A673 (cell line): ENCODE results near the gene RSAD2. TPM values are rescaled to one million over a fixed set of nuclear protein-coding genes. Genes with fewer than 3 reads are reported as not detected.

ENCODE experiments used
- BruUV-seq: library from RNA; stranded (reverse); fragments of 400-500 nt; replicated peaks from 2 replicates; lab custom pipeline; 2021; lab: Mats Ljungman, UMichigan
- CTCF ChIA-PET: fragments of 300-600 bp; sonication (Branson Sonifier 250); formaldehyde crosslinking; loops from one replicate; lab custom pipeline; 2022; ENCODE audit warnings: antibody characterized with exemption; lab: Charles Lee
- POLR2A ChIA-PET: fragments of 300-600 bp; sonication (Branson Sonifier 250); formaldehyde crosslinking; loops from one replicate; lab custom pipeline; 2022; ENCODE audit warnings: antibody characterized with exemption; ENCODE audit not compliant: low non-redundant PET; lab: Charles Lee
- DNase-seq: peaks from one replicate; pipeline ENCODE4 v3.0.0-alpha.2; 2015; ENCODE audit warnings: low spot score
- H3K27ac ChIP-seq: fragments of 200-600 bp; sonication (generic); 2 replicates; pipeline ENCODE4 v1.5.1; 2016; ENCODE audit warnings: mixed run types, low read depth, mild to moderate bottlenecking, mixed read lengths, antibody characterized with exemption, low read length; ENCODE audit not compliant: poor library complexity, severe bottlenecking
- H3K27me3 ChIP-seq: fragments of 200-600 bp; sonication (generic); replicated peaks from 2 replicates; pipeline ENCODE4 v1.6.1; 2017; ENCODE audit warnings: mixed run types, low read depth, mild to moderate bottlenecking, mixed read lengths, antibody characterized with exemption, low read length; ENCODE audit not compliant: insufficient read depth, poor library complexity
- H3K36me3 ChIP-seq: fragments of 200-600 bp; sonication (generic); 2 replicates; pipeline ENCODE4 v1.6.1; 2016; ENCODE audit warnings: mixed run types, mild to moderate bottlenecking, mixed read lengths, antibody characterized with exemption, low read length; ENCODE audit not compliant: insufficient read depth, poor library complexity, severe bottlenecking
- H3K4me1 ChIP-seq: fragments of 200-600 bp; sonication (generic); 2 replicates; pipeline ENCODE4 v1.6.1; 2017; ENCODE audit warnings: mixed run types, mild to moderate bottlenecking, mixed read lengths, antibody characterized with exemption, low read length; ENCODE audit not compliant: insufficient read depth, poor library complexity, severe bottlenecking
- H3K4me3 ChIP-seq: fragments of 200-600 bp; sonication (generic); 2 replicates; pipeline ENCODE4 v1.5.1; 2016; ENCODE audit warnings: low read depth, mixed run types, mild to moderate bottlenecking, mixed read lengths, low read length; ENCODE audit not compliant: poor library complexity, severe bottlenecking
- H3K9me3 ChIP-seq: fragments of 200-600 bp; sonication (generic); 2 replicates; pipeline ENCODE4 v1.6.1; 2016; ENCODE audit warnings: mixed run types, low read depth, mild to moderate bottlenecking, mixed read lengths, antibody characterized with exemption, low read length; ENCODE audit not compliant: poor library complexity, severe bottlenecking
- EZH2 ChIP-seq: fragments of 200-600 bp; sonication (generic); IDR thresholded peaks from 2 replicates; pipeline ENCODE4 v1.6.1; 2017; ENCODE audit warnings: borderline replicate concordance, low read depth, mild to moderate bottlenecking, mixed read lengths, antibody characterized with exemption, low read length; ENCODE audit not compliant: poor library complexity, severe bottlenecking
- intact Hi-C: fragments of 100-400 bp; cut with micrococcal nuclease; formaldehyde crosslinking; loops from one replicate; pipeline ENCODE4 v1.10.0; 2022; ENCODE audit not compliant: unreplicated experiment
- total RNA-seq: library from RNA; stranded (reverse); gene quantifications from 2 replicates; pipeline ENCODE4 v1.2.3, GENCODE V29; 2021
- TF ChIP-seq, protein P1 (sequence below): fragments of 300-800, 200-600 bp; sonication (generic); conservative IDR thresholded peaks from 2 replicates; pipeline ENCODE4 v1.5.1; 2017; ENCODE audit warnings: low read depth, mild to moderate bottlenecking, antibody characterized with exemption, low read length, moderate library complexity, mixed read lengths

RSAD2 gene
- total RNA-seq, 1 experiment from 2014 or later, result 2.2 TPM

DNA sequence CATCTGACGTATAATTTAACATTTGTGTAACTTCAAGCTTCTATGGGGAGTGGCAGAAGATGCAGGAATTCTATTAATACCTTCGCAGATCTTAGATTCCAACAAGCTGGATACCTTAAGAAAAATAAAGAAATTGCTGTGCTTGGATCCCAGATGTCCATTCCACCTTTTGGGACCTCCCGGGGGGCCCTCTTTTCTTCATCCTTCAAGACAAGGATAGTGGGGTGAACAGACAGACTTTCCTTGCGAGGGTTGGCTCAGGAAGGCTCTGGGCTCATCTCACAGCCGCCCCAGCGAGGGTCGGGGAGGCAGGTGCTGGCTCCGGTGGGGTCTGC is 39.1 kb downstream of the RSAD2 start:
- no peaks in the 10 kb centered on the region for H3K9me3 ChIP-seq
- no peaks in the 10 kb centered on the region for H3K27me3 ChIP-seq
- ChIA-PET CTCF (interaction anchor here (0.7 to 1.0 kb wide), 3 partner anchors 12 to 22 kb away, joined by 4 to 7 read pairs (median 4); no protein-coding TSS in a partner anchor), POLR2A (no interaction called here)
- no peak overlapping the region for H3K4me3 ChIP-seq
- no peak overlapping the region for H3K27ac ChIP-seq
- TF ChIP-seq EZH2, result no peak
- TF ChIP-seq, protein P1, sequence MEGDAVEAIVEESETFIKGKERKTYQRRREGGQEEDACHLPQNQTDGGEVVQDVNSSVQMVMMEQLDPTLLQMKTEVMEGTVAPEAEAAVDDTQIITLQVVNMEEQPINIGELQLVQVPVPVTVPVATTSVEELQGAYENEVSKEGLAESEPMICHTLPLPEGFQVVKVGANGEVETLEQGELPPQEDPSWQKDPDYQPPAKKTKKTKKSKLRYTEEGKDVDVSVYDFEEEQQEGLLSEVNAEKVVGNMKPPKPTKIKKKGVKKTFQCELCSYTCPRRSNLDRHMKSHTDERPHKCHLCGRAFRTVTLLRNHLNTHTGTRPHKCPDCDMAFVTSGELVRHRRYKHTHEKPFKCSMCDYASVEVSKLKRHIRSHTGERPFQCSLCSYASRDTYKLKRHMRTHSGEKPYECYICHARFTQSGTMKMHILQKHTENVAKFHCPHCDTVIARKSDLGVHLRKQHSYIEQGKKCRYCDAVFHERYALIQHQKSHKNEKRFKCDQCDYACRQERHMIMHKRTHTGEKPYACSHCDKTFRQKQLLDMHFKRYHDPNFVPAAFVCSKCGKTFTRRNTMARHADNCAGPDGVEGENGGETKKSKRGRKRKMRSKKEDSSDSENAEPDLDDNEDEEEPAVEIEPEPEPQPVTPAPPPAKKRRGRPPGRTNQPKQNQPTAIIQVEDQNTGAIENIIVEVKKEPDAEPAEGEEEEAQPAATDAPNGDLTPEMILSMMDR, result no peak
- H3K36me3 ChIP-seq, result no peaks in the 10 kb centered on the region
- DNase-seq, result no peak
- intact Hi-C loops, result loop anchor here (5.0 kb wide), 1 partner anchor 111 kb away; no protein-coding TSS in a partner anchor
- no TSS peak for BruUV-seq
- peaks cover 4% of the 10 kb centered on the region for H3K4me1 ChIP-seq

DNA sequence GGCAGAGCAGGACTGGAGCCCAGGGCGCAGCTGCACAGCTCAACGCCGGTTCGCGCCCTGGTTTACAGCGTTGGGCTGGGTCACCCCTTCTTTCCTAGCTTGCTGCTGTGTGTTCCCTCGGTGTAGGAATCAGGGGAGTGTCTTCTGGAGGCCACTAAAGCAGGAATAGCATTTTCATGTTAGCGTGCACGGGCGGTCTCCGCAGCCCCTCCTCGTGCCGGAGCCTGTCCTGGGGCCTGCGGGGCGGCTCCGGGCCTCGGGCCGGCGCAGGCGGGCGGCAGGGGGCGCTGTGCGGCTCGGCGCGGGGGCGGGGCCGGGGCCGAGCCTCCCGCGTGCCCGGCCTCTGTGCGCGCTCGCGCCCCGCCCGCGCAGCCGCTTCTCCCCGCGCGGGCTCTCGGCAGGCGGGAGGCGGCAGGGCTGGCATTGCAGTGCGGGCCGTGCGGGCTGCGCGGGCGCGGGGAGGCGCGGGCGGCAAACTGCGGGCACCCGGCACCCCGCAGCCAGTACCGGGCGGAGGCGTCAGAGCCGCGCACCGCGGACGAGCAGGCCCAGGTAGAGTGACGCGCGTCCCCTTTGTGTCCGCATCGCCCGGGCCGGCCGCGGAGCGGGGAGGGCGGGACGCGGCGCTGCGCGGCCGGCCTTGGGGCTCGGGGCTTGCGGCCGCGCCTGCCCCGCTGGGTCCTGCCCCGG is 39.6 kb downstream of the RSAD2 start, which contains the start of gene RNF144A:
Gene RNF144A, plus strand, starts transcription at position 342 of the 690 bp plus-strand sequence. CDS start 79,515 bp downstream, outside the sequence.
- BruUV-seq, result no TSS peak
- DNase-seq, result peak; percentile 81
- POLR2A ChIA-PET, result no interaction called here

DNA sequence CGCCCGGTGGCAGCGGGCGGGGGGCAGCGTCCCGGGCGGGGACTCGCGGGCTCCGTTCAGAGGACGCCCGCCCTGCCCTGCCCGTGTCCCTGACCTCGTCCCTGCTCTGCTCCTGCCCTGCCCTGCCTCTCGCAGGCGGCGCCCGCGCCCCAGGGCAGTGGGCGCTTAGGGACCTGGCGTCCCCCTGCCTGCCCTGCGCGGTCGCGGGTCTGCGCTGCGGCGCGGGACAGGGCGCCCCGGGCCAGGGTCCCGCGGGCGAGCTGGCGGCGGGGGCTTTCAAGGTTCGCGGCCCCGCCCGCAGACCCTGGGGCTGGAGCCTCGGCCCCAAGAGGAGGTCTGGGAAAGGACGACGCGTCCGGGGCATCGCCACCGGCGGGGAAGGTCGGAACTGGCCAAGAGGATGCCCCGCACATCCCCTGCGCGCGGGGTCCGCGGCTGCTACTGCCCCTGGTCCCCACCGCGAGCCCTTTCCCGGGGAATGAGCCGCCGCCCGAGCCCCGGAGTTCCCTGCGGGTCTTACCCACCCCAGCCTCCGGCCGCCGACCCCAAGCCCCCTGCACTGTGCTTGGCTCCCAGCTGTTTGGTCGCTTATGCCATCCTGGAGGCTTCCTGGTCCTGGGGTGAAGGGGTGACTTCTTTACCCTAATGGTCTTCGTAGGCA is 40.3 kb downstream of the RSAD2 start:
- Histone ChIP-seq H3K4me1 (peaks cover 4% of the 10 kb centered on the region), H3K36me3 (no peaks in the 10 kb centered on the region), H3K27ac (peak overlapping the region; percentile 57), H3K27me3 (no peaks in the 10 kb centered on the region), H3K4me3 (peak overlapping the region; percentile 71), H3K9me3 (no peaks in the 10 kb centered on the region)
- intact Hi-C loops, result loop anchor here (5.0 kb wide), 1 partner anchor 109 kb away; no protein-coding TSS in a partner anchor
- CTCF ChIA-PET, result no interaction called here
- DNase-seq, result no peak
- TF ChIP-seq EZH2, result no peak
- TF ChIP-seq, protein P1, result no peak
- no TSS peak for BruUV-seq
- POLR2A ChIA-PET, result no interaction called here

More for the DNA sequence above, 39.6 kb downstream of the RSAD2 start, which contains the start of gene RNF144A:
- peak within 1 kb of the TSS; percentile 57 for H3K27ac ChIP-seq
- H3K36me3 ChIP-seq, result no peaks in the 10 kb centered on the region
- CTCF ChIA-PET, result interaction anchor here (0.7 to 0.9 kb wide), 2 partner anchors 13 to 21 kb away, joined by 4 to 7 read pairs; no protein-coding TSS in a partner anchor
- peaks cover 4% of the 10 kb centered on the region for H3K4me1 ChIP-seq
- no peaks in the 10 kb centered on the region for H3K27me3 ChIP-seq
- intact Hi-C loops, result loop anchor here (5.0 kb wide), 1 partner anchor 110 kb away; no protein-coding TSS in a partner anchor
- H3K9me3 ChIP-seq, result no peaks in the 10 kb centered on the region
- peak within 1 kb of the TSS; percentile 71 for H3K4me3 ChIP-seq
- no peak for TF ChIP-seq EZH2
- TF ChIP-seq, protein P1, result peak; percentile 45
